GM12891 (cell line): Measurements from ENCODE around the gene OSBPL1A.
A peak's percentile ranks its signal among the peaks of the same experiment; 100 is the strongest.

ENCODE experiments used
- DNase-seq: peaks from one replicate; pipeline ENCODE4 v3.0.0; 2011; ENCODE audit warnings: low spot score; ENCODE audit not compliant: insufficient read length
- FAIRE-seq: peaks from 2 replicates; lab custom pipeline; 2011; peaks lifted over from hg19 to GRCh38; lab: Jason Lieb, UNC
- PAX5 ChIP-seq: IDR thresholded peaks from 2 replicates; pipeline ENCODE4 v1.6.1; 2011; ENCODE audit warnings: low read length, moderate library complexity, mild to moderate bottlenecking; ENCODE audit not compliant: insufficient read depth, severe bottlenecking
- POLR2A ChIP-seq: IDR thresholded peaks from 2 replicates; pipeline ENCODE4 v1.6.1; 2011; ENCODE audit warnings: low read depth, low read length, control low read depth
- POLR2AphosphoS5 ChIP-seq: IDR thresholded peaks from 2 replicates; pipeline ENCODE4 v1.6.1; 2011; ENCODE audit warnings: low read depth, low read length, control low read depth
- POU2F2 ChIP-seq: IDR thresholded peaks from 2 replicates; pipeline ENCODE4 v1.6.1; 2011; ENCODE audit warnings: low read depth, mild to moderate bottlenecking, control low read depth, low read length, moderate library complexity
- SPI1 ChIP-seq: IDR thresholded peaks from 2 replicates; pipeline ENCODE4 v1.6.1; 2011; ENCODE audit warnings: low read depth, low read length, control low read depth
- TAF1 ChIP-seq: IDR thresholded peaks from 2 replicates; pipeline ENCODE4 v1.6.1; 2011; ENCODE audit warnings: low read depth, low read length, control low read depth

The OSBPL1A gene

GRCh38 chr18:24266131-24266530 lies 131.5 kb downstream of the OSBPL1A start:
- DNase-seq (no peak), FAIRE-seq (no peak)
- no peak for TF ChIP-seq SPI1
- TF ChIP-seq POLR2AphosphoS5: no peak
- TF ChIP-seq POU2F2: no peak
- no peak for TF ChIP-seq TAF1

- FAIRE-seq: no peak
- DNase-seq: no peak
Observed at GRCh38 chr18:24265502-24266064, 132.0 kb downstream of the OSBPL1A start.

GRCh38 chr18:24263050-24263449 lies 134.6 kb downstream of the OSBPL1A start:
- TF ChIP-seq POLR2AphosphoS5 (no peak), PAX5 (no peak), POU2F2 (no peak), SPI1 (no peak), POLR2A (no peak), TAF1 (no peak)
- FAIRE-seq: no peak
- no peak for DNase-seq

More at GRCh38 chr18:24265502-24266064, 132.0 kb downstream of the OSBPL1A start:
- TF ChIP-seq SPI1 (no peak), TAF1 (no peak), POLR2A (no peak), POLR2AphosphoS5 (no peak), POU2F2 (no peak), PAX5 (no peak)

- DNase-seq (no peak), FAIRE-seq (no peak)
- TF ChIP-seq TAF1 (no peak), PAX5 (no peak), POU2F2 (no peak), POLR2AphosphoS5 (no peak), SPI1 (no peak), POLR2A (no peak)
Observed at GRCh38 chr18:24262087-24262486, 135.5 kb downstream of the OSBPL1A start.

GRCh38 chr18:24259869-24260641 lies 137.6 kb downstream of the OSBPL1A start:
- DNase-seq (no peak), FAIRE-seq (no peak)
- TF ChIP-seq TAF1: no peak
- TF ChIP-seq PAX5: no peak
- TF ChIP-seq POU2F2: no peak
- no peak for TF ChIP-seq POLR2AphosphoS5

DNA sequence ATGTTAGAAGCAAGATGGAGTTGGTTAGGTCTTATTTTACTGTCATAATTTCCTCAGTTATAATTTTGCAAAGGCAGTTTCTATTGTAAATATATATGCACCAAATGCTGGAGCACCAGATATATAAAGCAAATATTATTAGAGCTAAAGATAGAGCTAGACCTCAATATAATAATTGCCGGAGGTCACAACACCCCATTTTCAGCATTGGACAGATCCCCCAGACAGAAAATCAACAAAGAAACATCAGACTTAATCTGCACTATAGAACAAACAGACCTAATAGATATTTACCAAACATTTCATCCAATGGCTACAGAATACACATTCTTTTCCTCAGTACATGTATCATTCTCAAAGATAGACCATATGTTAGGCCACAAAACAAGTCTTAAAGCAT lies 143.6 kb downstream of the OSBPL1A start:
- TF ChIP-seq POU2F2 (no peak), POLR2A (no peak), SPI1 (no peak), TAF1 (no peak)
- DNase-seq: no peak

GRCh38 chr18:24249716-24250115 lies 147.9 kb downstream of the OSBPL1A start:
- no peak for FAIRE-seq
- TF ChIP-seq TAF1 (no peak), POLR2A (no peak), POU2F2 (no peak), PAX5 (no peak), SPI1 (no peak), POLR2AphosphoS5 (no peak)
- no peak for DNase-seq

More for the DNA sequence above, 143.6 kb downstream of the OSBPL1A start:
- no peak for FAIRE-seq

DNA sequence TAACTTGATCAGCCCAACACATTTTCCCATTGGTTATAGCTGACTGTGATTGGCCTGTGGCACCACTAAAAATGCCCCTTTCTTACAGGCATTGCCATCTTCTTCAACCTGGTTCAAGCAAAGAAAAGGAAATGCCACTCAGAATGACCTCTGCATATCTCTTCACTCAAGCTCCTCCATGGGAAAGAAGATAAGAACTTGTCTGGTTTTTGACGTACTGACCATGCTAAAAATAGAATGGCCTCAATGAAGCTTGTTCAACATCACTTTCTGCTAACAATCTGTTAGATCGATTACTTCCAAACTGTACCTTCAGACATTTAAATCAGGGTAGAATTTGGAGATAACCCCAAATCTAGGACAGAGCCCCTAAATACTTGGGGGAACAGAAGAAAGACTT lies 149.3 kb downstream of the OSBPL1A start:
- DNase-seq (no peak), FAIRE-seq (no peak)

DNA sequence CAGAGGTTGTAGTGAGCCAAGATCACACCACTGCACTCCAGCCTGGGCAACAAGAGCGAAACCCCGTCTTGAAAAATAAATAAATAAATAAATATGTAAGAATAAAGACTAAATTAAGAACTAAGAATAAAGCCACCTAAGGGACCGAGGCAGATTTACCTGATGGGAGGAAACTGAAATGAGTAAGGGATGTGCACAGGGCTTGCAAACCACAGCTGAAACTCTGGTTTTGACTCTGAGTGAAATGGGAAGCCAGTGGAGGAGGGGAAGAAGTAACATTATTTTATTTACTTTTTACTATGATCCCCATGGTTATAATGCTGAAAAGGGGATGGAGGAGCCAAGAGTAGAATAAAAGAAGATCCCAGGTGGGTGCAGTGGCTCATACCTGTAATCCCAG lies 151.5 kb downstream of the OSBPL1A start:
- DNase-seq (peak; percentile 14), FAIRE-seq (peak; percentile 69)
- no peak for TF ChIP-seq POLR2AphosphoS5
- no peak for TF ChIP-seq TAF1
- TF ChIP-seq PAX5: no peak
- no peak for TF ChIP-seq POLR2A
- peak; percentile 49; the same call in 1 of the 2 replicates for TF ChIP-seq POU2F2
- TF ChIP-seq SPI1: 0 out of 2 replicates have a peak, but pooled peaks have one; percentile 9

More for the DNA sequence above, 149.3 kb downstream of the OSBPL1A start:
- no peak for TF ChIP-seq PAX5
- no peak for TF ChIP-seq POLR2A
- no peak for TF ChIP-seq POLR2AphosphoS5
- TF ChIP-seq TAF1: no peak
- no peak for TF ChIP-seq SPI1
- no peak for TF ChIP-seq POU2F2

DNA sequence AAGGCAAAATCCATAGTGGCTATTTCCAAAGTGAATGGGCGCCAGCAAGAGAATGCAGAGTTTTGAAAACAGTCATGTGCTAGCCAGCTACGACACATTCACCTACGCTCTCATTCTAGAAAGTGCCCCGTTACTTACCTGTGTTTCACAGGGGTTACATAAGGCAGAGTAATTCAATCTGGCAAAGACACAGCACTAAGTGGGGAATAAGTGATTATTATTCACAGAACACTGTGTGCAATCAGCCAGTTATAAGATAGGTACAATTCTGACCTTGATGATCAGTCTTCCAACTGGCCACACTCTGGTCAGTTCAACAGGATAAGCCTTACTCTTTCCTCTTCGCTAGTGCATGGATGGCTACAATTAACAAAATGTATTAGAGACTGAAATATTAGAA lies 152.9 kb downstream of the OSBPL1A start:
- TF ChIP-seq PAX5 (no peak), SPI1 (no peak), POU2F2 (no peak)
- FAIRE-seq: no peak
- no peak for DNase-seq
